Measurements from ENCODE around the gene PARN.
"Not testable (repeated sequence)": the region's sequence is repeated elsewhere in the genome, so short reads cannot be mapped to it uniquely, and the experiment has no call there.

Gene PARN

GRCh38 chr16:14437426-14437825 is 192.6 kb downstream of the PARN start:
- Histone ChIP-seq H3K4me3 (ENCODE audit: low read depth, low read length) (no peak overlapping the region), H3K27ac (ENCODE audit: low read depth, low read length) (no peak overlapping the region), H2AFZ (ENCODE audit: low read length, unreplicated experiment) (no peak overlapping the region), H3K79me2 (ENCODE audit: control insufficient read depth, insufficient read depth, low read length, unreplicated experiment) (no peaks in the 10 kb centered on the region), H3K4me1 (ENCODE audit: control insufficient read depth, insufficient read depth, low read length, unreplicated experiment) (no peaks in the 10 kb centered on the region), H3K36me3 (ENCODE audit: insufficient read depth, low read length) (no peaks in the 10 kb centered on the region), H3K27me3 (ENCODE audit: insufficient read depth, low read length) (no peaks in the 10 kb centered on the region)

- no peaks in the 10 kb centered on the region for H3K27me3 ChIP-seq (ENCODE audit: insufficient read depth, low read length)
- no peaks in the 10 kb centered on the region for H3K4me1 ChIP-seq (ENCODE audit: control insufficient read depth, insufficient read depth, low read length, unreplicated experiment)
- H3K4me3 ChIP-seq (ENCODE audit: low read depth, low read length), result no peak overlapping the region
- no peaks in the 10 kb centered on the region for H3K36me3 ChIP-seq (ENCODE audit: insufficient read depth, low read length)
- no peak overlapping the region for H2AFZ ChIP-seq (ENCODE audit: low read length, unreplicated experiment)
- no peak overlapping the region for H3K27ac ChIP-seq (ENCODE audit: low read depth, low read length)
- no peaks in the 10 kb centered on the region for H3K79me2 ChIP-seq (ENCODE audit: control insufficient read depth, insufficient read depth, low read length, unreplicated experiment)
Observed at GRCh38 chr16:14436401-14436955, 193.6 kb downstream of the PARN start.

GRCh38 chr16:14434860-14435259 is 195.2 kb downstream of the PARN start:
- Histone ChIP-seq H3K27ac (ENCODE audit: low read depth, low read length) (no peak overlapping the region), H3K4me1 (ENCODE audit: control insufficient read depth, insufficient read depth, low read length, unreplicated experiment) (no peaks in the 10 kb centered on the region), H3K27me3 (ENCODE audit: insufficient read depth, low read length) (no peaks in the 10 kb centered on the region), H3K36me3 (ENCODE audit: insufficient read depth, low read length) (no peaks in the 10 kb centered on the region), H3K79me2 (ENCODE audit: control insufficient read depth, insufficient read depth, low read length, unreplicated experiment) (no peaks in the 10 kb centered on the region), H2AFZ (ENCODE audit: low read length, unreplicated experiment) (no peak overlapping the region), H3K4me3 (ENCODE audit: low read depth, low read length) (no peak overlapping the region)

DNA sequence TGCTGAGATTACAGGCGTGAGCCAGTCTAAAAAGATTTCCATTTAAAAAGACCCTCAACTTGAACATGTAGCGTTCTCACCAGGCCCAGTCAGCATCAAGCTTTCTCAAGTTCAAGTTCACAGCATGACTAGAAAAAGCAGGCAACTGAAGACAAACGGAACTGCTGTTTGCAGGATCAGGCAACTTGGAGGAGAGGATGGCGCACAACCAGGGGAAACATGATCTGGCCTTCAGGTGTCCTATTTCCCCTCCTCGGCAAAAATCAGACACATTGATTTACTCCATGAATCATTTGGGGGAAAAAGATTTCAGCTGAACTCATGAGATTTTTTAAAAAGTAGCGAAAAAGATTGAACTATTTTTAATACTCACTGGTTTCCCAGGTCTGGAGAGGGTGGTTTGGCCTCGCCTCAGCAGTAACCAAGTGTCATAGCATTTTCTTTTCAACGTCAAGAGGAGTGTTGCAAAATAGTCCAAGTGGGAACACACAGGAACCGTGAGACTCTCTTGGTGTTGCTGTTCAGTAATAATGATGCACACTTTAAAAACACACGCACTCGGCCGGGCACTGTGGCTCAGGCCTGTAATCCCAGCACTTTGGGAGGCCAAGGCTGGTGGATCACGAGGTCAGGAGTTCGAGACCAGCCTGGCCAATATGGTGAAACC is 201.0 kb downstream of the PARN start:
- H3K4me1 ChIP-seq (ENCODE audit: control insufficient read depth, insufficient read depth, low read length, unreplicated experiment); H3K27ac ChIP-seq (ENCODE audit: low read depth, low read length); H3K36me3 ChIP-seq (ENCODE audit: insufficient read depth, low read length); H3K4me3 ChIP-seq (ENCODE audit: low read depth, low read length); H2AFZ ChIP-seq (ENCODE audit: low read length, unreplicated experiment); H3K79me2 ChIP-seq (ENCODE audit: control insufficient read depth, insufficient read depth, low read length, unreplicated experiment); H3K27me3 ChIP-seq (ENCODE audit: insufficient read depth, low read length): not testable (repeated sequence)

DNA sequence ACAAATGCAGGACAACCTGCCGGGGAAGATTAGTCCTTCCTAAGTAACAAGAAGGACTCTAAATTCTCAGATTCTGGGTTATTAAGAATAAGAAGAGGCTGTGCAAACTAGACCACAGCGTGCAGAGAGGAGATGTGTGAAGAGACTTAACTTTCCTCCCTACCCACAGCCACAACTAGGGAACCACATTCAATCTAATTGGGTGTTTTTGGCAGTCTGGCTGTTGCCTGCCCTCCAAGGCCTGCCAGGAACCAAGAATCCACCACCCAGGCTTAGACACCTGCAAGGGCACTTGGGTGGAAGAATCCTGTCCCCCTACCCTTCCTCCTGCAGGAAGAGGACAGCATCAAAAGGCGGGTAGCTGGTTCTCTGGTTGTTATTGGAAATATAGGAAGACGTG is 202.0 kb downstream of the PARN start:
- H3K4me1 ChIP-seq (ENCODE audit: control insufficient read depth, insufficient read depth, low read length, unreplicated experiment), result peaks cover 4% of the 10 kb centered on the region
- H3K36me3 ChIP-seq (ENCODE audit: insufficient read depth, low read length), result no peaks in the 10 kb centered on the region
- no peak overlapping the region for H3K27ac ChIP-seq (ENCODE audit: low read depth, low read length)
- H2AFZ ChIP-seq (ENCODE audit: low read length, unreplicated experiment), result no peak overlapping the region
- no peaks in the 10 kb centered on the region for H3K27me3 ChIP-seq (ENCODE audit: insufficient read depth, low read length)
- no peaks in the 10 kb centered on the region for H3K79me2 ChIP-seq (ENCODE audit: control insufficient read depth, insufficient read depth, low read length, unreplicated experiment)
- no peak overlapping the region for H3K4me3 ChIP-seq (ENCODE audit: low read depth, low read length)

DNA sequence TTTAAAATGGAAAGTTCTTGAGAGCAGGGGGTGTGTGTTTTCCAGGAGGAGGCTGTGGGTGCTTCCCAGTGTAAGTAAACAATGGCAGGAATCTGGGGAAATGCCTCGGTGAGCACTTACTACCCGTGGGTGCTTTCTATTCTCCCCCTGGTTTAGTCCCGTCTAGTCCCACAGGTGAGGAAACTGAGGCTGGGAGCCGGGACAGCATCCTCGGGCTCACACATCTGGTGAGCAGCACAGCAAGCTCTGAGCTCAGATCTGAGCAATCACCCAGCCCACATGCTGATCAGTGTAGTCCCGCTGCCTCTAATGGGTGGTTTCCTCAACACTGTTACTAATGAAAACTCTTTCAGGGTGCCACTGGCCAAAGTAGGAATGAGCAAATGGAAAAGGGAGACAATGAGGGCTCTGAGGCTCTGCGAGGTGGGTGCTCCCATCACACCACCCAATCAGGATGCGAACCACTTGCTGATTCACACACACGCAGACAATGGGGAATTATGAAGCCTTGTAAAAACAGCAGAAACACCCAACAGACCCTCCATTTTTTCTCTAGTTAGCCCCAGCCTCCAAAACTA is 202.6 kb downstream of the PARN start:
- H3K27me3 ChIP-seq (ENCODE audit: insufficient read depth, low read length), result no peaks in the 10 kb centered on the region
- H3K27ac ChIP-seq (ENCODE audit: low read depth, low read length), result no peak overlapping the region
- no peaks in the 10 kb centered on the region for H3K36me3 ChIP-seq (ENCODE audit: insufficient read depth, low read length)
- H3K79me2 ChIP-seq (ENCODE audit: control insufficient read depth, insufficient read depth, low read length, unreplicated experiment), result no peaks in the 10 kb centered on the region
- no peak overlapping the region for H3K4me3 ChIP-seq (ENCODE audit: low read depth, low read length)
- no peak overlapping the region for H2AFZ ChIP-seq (ENCODE audit: low read length, unreplicated experiment)
- H3K4me1 ChIP-seq (ENCODE audit: control insufficient read depth, insufficient read depth, low read length, unreplicated experiment), result peaks cover 4% of the 10 kb centered on the region

DNA sequence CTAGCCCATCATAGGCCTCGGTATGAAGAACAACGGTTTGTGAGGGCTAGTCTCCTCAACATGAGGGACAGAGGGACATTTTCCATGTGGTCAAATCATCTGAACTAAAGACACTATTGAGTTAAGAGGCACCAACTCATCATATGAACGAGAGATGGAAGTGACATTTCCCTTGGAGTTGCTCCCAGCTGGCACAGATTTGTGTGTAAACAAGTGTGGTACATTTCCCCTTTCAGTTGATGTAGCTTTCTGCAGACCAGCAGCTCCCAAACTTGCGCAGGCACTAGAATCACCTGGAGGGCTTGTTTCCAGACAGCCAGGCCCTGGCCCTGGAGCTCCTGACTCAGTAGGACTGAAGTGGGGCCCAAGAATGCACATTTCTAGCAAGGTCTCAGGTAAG is 205.5 kb downstream of the PARN start:
- Histone ChIP-seq H3K79me2 (ENCODE audit: control insufficient read depth, insufficient read depth, low read length, unreplicated experiment) (no peaks in the 10 kb centered on the region), H2AFZ (ENCODE audit: low read length, unreplicated experiment) (no peak overlapping the region), H3K27ac (ENCODE audit: low read depth, low read length) (no peak overlapping the region), H3K4me3 (ENCODE audit: low read depth, low read length) (no peak overlapping the region), H3K27me3 (ENCODE audit: insufficient read depth, low read length) (no peaks in the 10 kb centered on the region), H3K36me3 (ENCODE audit: insufficient read depth, low read length) (no peaks in the 10 kb centered on the region), H3K4me1 (ENCODE audit: control insufficient read depth, insufficient read depth, low read length, unreplicated experiment) (peaks cover 4% of the 10 kb centered on the region)

- no peaks in the 10 kb centered on the region for H3K27me3 ChIP-seq (ENCODE audit: insufficient read depth, low read length)
- H2AFZ ChIP-seq (ENCODE audit: low read length, unreplicated experiment), result no peak overlapping the region
- H3K79me2 ChIP-seq (ENCODE audit: control insufficient read depth, insufficient read depth, low read length, unreplicated experiment), result no peaks in the 10 kb centered on the region
Observed at GRCh38 chr16:14423344-14423743, 206.7 kb downstream of the PARN start.

DNA sequence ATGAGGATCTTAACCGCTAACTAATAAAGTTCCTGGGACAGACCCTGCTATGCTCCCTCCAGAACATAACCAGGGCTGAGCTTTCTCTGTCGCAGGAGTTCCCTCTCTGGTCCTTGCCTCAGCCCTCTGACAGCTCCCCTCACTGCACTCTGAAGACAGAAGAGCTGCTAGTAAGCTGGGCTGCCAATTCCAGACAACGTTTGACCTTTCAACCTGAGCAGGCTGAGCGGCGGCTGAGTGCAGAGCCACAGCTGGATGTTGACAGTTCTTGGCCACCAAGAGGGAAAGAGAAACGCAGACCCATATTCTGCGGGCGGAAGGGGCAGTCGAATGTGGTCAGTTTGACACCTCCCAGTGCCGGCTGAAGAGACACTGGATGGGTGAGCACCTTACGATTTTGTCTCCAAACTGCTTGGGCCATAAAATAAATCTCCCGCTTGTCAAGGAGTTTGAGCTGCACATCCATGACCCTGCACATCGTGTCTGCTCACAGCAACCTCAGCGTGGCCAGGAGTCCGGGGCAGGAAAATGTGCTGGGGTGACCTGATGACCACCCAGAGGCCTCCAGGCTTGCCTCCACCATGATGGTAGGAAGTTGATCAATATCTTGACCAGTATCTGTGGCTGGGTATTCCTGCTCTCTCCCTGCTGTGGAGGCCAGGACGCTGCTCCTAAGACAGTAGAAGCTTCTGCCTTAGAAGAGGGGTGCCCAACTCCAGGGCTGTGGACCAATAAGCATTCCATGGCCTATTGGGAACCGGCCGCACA is 209.2 kb downstream of the PARN start:
- Histone ChIP-seq H3K4me3 (ENCODE audit: low read depth, low read length) (no peak overlapping the region), H2AFZ (ENCODE audit: low read length, unreplicated experiment) (no peak overlapping the region), H3K4me1 (ENCODE audit: control insufficient read depth, insufficient read depth, low read length, unreplicated experiment) (no peaks in the 10 kb centered on the region), H3K27me3 (ENCODE audit: insufficient read depth, low read length) (no peaks in the 10 kb centered on the region), H3K36me3 (ENCODE audit: insufficient read depth, low read length) (no peaks in the 10 kb centered on the region), H3K79me2 (ENCODE audit: control insufficient read depth, insufficient read depth, low read length, unreplicated experiment) (no peaks in the 10 kb centered on the region), H3K27ac (ENCODE audit: low read depth, low read length) (no peak overlapping the region)

More at GRCh38 chr16:14423344-14423743, 206.7 kb downstream of the PARN start:
- Histone ChIP-seq H3K4me1 (ENCODE audit: control insufficient read depth, insufficient read depth, low read length, unreplicated experiment) (peaks cover 4% of the 10 kb centered on the region), H3K36me3 (ENCODE audit: insufficient read depth, low read length) (no peaks in the 10 kb centered on the region), H3K27ac (ENCODE audit: low read depth, low read length) (no peak overlapping the region), H3K4me3 (ENCODE audit: low read depth, low read length) (no peak overlapping the region)

- H3K27ac ChIP-seq (ENCODE audit: low read depth, low read length); H3K4me1 ChIP-seq (ENCODE audit: control insufficient read depth, insufficient read depth, low read length, unreplicated experiment); H3K36me3 ChIP-seq (ENCODE audit: insufficient read depth, low read length); H2AFZ ChIP-seq (ENCODE audit: low read length, unreplicated experiment); H3K27me3 ChIP-seq (ENCODE audit: insufficient read depth, low read length); H3K79me2 ChIP-seq (ENCODE audit: control insufficient read depth, insufficient read depth, low read length, unreplicated experiment); H3K4me3 ChIP-seq (ENCODE audit: low read depth, low read length): not testable (repeated sequence)
Observed at GRCh38 chr16:14420243-14420642, 209.8 kb downstream of the PARN start.
